Colonic mucosa (tissue), 4 donors: ENCODE results near the gene PDE9A. TPM values are rescaled to one million over a fixed set of nuclear protein-coding genes. Genes with fewer than 3 reads are reported as not detected.

Experiments
- DNase-seq: peaks from one replicate; pipeline ENCODE4 v3.0.0-alpha.2; 2020
- H3K27ac ChIP-seq: fragments of 200-600 bp; one replicate; pipeline ENCODE4 v1.8.0; 2021
- H3K27me3 ChIP-seq: fragments of 200-600 bp; one replicate; pipeline ENCODE4 v1.8.0; 2021
- H3K36me3 ChIP-seq: fragments of 200-600 bp; one replicate; pipeline ENCODE4 v1.8.0; 2021
- H3K4me1 ChIP-seq: fragments of 200-600 bp; one replicate; pipeline ENCODE4 v1.8.0; 2021; ENCODE audit warnings: mild to moderate bottlenecking
- H3K4me3 ChIP-seq: fragments of 200-600 bp; one replicate; pipeline ENCODE4 v1.8.0; 2021
- H3K9ac ChIP-seq, 2 donors: one replicate each; pipeline ENCODE4 v1.7.0; 2013; ENCODE audit warnings: control low read depth in 2 of 2, low read depth in 2 of 2, low read length in 2 of 2
- H3K9me3 ChIP-seq: fragments of 200-600 bp; one replicate; pipeline ENCODE4 v1.8.0; 2021
- intact Hi-C: fragments of 100-400 bp; cut with DNase I; formaldehyde crosslinking; loops from one replicate; pipeline ENCODE4 v1.14.1; 2022
- total RNA-seq, 2 donors: library from RNA; stranded (reverse); fragmentation: NEBNext Ultra II Directional in 1 of 2; extraction: Animal tissue kit (Norgen Biotek cat#: 25700) in 1 of 2; gene quantifications; one replicate each; pipeline ENCODE4 v1.2.1, GENCODE V29; 2021
- TF ChIP-seq, protein P1 (sequence below): fragments of 200-600 bp; IDR thresholded peaks from one replicate; pipeline ENCODE4 v1.8.0; 2022; ENCODE audit warnings: antibody characterized with exemption, mild to moderate bottlenecking
- donor health status: healthy.
- donor health status: DM: no; HTN: no; CAD: no.
- donor health status: DM: no; HTN: no; CAD: no.

The PDE9A gene
- total RNA-seq, 2 donors from 2014 or later = 37.5 to 56.0 TPM

DNA sequence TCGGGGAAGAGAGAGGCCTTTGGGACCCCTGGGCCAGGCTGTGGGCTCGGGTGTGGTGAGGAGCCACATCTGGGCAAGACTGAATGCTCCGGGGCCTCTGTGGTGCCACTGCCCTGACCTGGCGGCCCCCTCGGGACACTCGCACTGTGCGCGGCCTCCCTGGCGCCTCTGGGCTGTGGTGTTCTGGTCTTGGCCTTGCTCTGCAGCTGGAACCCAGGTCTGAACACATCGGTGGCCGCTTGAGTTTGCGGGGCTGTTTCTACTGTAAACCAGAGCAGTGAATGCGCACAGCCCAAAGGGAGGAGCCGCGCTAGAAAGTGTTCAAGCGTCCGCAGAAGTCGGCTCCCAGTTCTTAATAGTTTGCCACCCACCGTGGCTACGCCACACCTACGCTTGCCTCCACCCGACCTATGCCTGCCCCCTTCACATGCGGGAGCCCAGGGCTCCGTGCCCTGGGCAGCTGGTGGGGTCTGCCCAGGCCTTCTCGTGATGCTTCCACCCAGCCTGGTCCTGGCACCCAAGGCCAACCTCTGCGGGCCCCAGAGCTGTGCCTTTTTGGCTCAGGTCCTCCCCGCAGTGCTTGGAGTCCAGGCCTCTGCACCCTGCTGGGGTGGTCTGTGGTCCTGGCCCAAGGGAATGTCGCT is 4.4 kb downstream of the PDE9A start:
- no peak for DNase-seq
- intact Hi-C loops = loop anchor here (5.0 to 10.0 kb wide), 2 partner anchors 65 to 157 kb away; no protein-coding TSS in a partner anchor
- H3K9ac ChIP-seq = no peak overlapping the region

DNA sequence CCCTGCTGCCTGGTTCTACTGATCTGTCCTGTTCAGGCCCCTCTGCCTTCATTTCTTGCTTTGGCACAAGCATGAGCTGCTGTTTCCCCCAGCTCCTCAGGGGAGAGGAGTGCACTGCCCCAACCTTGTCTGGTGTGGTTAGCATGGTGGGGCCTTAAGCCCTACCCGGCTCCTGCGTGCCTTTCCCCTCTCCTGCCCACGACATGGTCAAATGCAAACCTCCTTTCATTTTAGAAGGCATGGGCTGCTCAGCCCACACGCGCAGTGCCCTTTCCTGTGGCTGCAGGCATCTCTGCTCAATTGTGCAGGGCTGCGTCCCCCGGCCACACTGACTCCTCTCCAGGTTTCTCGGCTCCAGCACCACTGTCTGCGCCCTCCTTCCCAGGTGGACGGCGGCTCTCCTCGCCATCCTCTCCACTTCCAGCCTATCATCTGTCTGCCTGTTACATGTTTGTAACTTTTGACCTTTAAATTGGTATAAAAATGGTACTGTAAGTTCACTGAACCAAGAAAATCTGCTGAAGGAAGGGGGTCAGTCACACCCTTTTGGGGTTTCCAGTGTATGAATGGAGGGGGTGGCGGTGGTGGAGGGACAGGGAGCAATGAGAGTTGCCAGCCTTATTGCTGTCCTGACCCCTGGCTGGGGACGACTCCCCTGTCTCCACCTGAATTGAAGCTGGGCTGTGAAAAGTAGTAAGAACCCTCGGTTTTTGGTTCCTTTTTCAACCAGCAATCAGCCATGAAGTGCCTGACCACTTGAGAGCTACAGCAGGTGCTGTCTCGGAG is 5.1 kb downstream of the PDE9A start:
- H3K36me3 ChIP-seq = no peaks in the 10 kb centered on the region
- TF ChIP-seq, protein P1, sequence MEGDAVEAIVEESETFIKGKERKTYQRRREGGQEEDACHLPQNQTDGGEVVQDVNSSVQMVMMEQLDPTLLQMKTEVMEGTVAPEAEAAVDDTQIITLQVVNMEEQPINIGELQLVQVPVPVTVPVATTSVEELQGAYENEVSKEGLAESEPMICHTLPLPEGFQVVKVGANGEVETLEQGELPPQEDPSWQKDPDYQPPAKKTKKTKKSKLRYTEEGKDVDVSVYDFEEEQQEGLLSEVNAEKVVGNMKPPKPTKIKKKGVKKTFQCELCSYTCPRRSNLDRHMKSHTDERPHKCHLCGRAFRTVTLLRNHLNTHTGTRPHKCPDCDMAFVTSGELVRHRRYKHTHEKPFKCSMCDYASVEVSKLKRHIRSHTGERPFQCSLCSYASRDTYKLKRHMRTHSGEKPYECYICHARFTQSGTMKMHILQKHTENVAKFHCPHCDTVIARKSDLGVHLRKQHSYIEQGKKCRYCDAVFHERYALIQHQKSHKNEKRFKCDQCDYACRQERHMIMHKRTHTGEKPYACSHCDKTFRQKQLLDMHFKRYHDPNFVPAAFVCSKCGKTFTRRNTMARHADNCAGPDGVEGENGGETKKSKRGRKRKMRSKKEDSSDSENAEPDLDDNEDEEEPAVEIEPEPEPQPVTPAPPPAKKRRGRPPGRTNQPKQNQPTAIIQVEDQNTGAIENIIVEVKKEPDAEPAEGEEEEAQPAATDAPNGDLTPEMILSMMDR = no peak
- no peak overlapping the region for H3K4me3 ChIP-seq
- intact Hi-C loops = loop anchor here (5.0 to 10.0 kb wide), 2 partner anchors 64 to 156 kb away; no protein-coding TSS in a partner anchor
- H3K27me3 ChIP-seq = no peaks in the 10 kb centered on the region
- DNase-seq = no peak
- H3K9me3 ChIP-seq = no peaks in the 10 kb centered on the region
- no peak overlapping the region for H3K27ac ChIP-seq
- peaks cover 8% of the 10 kb centered on the region for H3K4me1 ChIP-seq
- H3K9ac ChIP-seq = no peak overlapping the region

More for the DNA sequence above, 4.4 kb downstream of the PDE9A start:
- H3K4me1 ChIP-seq = peaks cover 11% of the 10 kb centered on the region
- H3K36me3 ChIP-seq = no peaks in the 10 kb centered on the region
- H3K9me3 ChIP-seq = no peaks in the 10 kb centered on the region
- TF ChIP-seq, protein P1 = no peak
- no peak overlapping the region for H3K27ac ChIP-seq
- H3K4me3 ChIP-seq = no peak overlapping the region
- no peaks in the 10 kb centered on the region for H3K27me3 ChIP-seq

DNA sequence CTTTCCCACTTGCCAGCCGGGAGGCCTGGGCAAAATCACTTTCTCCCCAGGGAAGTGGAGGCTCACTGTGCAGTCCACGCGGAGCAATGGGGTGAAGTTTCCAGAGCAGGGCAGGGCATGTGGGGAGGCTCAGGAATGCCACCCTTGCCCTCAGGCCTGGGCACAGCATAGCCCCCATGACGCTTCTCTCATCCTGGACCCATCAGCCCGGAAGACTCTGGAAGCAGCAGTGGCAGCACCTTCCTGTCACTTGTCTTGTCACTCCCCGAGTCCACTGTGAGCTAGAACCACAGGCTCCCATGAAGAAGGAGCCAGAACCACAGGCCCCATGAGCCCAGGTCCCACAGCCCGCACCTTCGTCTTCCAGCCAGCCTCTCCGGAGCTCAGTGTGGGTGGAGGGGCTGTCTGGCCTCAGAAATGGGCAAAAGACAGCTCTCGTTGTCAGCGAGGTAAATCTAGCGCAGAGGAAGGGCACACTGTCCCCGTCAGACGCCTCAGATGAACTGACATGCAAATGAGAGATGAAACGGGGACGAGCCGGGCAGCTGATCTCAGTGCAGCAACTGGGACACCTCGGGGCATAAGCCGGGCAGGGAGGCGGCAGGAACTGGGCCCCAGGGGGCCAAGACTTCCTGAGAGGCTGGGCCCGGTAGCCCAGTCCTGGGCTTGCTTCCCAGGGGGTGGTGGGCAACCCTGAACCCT is 6.1 kb downstream of the PDE9A start:
- Histone ChIP-seq H3K4me1 (peaks cover 8% of the 10 kb centered on the region), H3K27ac (no peak overlapping the region), H3K9ac (no peak overlapping the region), H3K9me3 (no peaks in the 10 kb centered on the region), H3K4me3 (no peak overlapping the region), H3K27me3 (no peaks in the 10 kb centered on the region), H3K36me3 (no peaks in the 10 kb centered on the region)
- DNase-seq = no peak
- TF ChIP-seq, protein P1 = no peak
- intact Hi-C loops = loop anchor here (5.0 to 10.0 kb wide), 2 partner anchors 63 to 155 kb away; no protein-coding TSS in a partner anchor

DNA sequence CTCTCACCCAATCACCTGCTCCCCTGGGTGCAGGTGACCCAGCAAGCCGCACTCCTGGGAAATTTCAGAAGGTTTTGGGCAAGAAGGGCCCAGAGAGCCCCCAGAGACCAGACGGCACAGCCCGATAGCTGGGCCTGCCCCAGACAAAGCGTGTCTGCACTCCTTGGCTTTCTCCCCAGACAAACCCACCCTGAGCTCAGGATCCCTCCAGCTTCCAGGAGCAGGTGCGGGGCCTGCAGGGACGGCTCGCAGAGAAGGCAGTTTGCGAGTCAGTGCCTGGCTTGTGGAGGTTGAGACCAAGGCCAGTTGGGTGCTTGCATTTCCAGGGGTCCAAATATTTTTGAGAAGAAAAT is 6.7 kb downstream of the PDE9A start:
- H3K4me1 ChIP-seq = peaks cover 8% of the 10 kb centered on the region
- intact Hi-C loops = no loop called here
- H3K27ac ChIP-seq = no peak overlapping the region
- H3K4me3 ChIP-seq = no peak overlapping the region
- no peak for DNase-seq
- H3K27me3 ChIP-seq = no peaks in the 10 kb centered on the region
- H3K36me3 ChIP-seq = no peaks in the 10 kb centered on the region
- H3K9me3 ChIP-seq = no peaks in the 10 kb centered on the region
- TF ChIP-seq, protein P1 = no peak
- no peak overlapping the region for H3K9ac ChIP-seq

DNA sequence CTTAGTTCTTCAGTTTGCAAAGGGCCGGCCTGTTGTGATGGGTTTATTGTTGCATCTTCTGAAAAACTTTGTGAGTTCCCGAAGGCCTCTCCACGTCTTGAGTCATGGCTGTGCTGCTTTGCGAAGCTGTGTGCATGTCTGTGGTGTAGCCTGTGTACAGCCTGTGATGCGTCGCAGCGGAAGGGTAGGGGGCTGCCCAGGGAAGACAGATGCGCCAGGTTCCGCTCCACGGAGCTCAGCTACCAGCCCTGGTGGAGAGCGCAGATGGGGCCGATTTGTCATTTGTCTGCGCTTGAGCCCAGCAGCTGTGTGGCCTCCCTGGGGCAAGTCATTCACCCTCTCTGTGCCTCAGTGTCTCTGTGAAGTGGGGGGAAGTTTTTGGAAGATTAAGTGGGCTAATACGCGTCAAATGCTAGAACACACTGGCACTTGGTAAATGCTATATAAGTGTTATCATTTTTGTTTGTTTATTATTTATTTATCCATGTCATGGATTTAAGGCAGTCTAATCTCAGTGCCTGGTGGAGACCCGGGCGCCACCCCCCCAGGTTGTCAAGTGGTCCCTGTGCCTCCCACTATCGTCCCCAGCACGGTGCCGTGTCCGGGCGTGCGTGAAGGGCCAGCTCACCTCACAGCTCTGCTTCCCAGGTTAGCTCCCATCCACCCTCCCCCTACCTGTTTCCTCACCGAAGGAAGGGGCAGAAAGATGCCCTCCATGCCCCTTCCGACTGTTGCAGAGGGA is 8.4 kb downstream of the PDE9A start:
- Histone ChIP-seq H3K4me3 (no peak overlapping the region), H3K27ac (no peak overlapping the region), H3K9me3 (no peaks in the 10 kb centered on the region), H3K9ac (no peak overlapping the region), H3K27me3 (no peaks in the 10 kb centered on the region), H3K36me3 (no peaks in the 10 kb centered on the region), H3K4me1 (peaks cover 4% of the 10 kb centered on the region)
- DNase-seq = no peak
- intact Hi-C loops = no loop called here
- TF ChIP-seq, protein P1 = no peak
